Mesothelial cell of epicardium (in vitro differentiated cells): ENCODE results near the gene U2AF2. TPM values are rescaled to one million over a fixed set of nuclear protein-coding genes. Genes with fewer than 3 reads are reported as not detected.

Experiments used
- DNase-seq, 2 experiments: peaks; one replicate each; pipeline ENCODE4 v3.0.0; 2021; ENCODE audit warnings: low spot score in 2 of 2; ENCODE audit not compliant: unreplicated experiment in 2 of 2
- H3K27ac Mint-ChIP-seq: 2 replicates; pipeline ENCODE4 v1.8.0; 2021; ENCODE audit warnings: mixed read lengths
- H3K27me3 Mint-ChIP-seq: 2 replicates; pipeline ENCODE4 v1.8.0; 2021; ENCODE audit warnings: low read depth, mixed read lengths
- H3K36me3 Mint-ChIP-seq: 2 replicates; pipeline ENCODE4 v1.8.0; 2021; ENCODE audit warnings: mixed read lengths
- H3K4me1 Mint-ChIP-seq: 2 replicates; pipeline ENCODE4 v1.8.0; 2021; ENCODE audit warnings: mixed read lengths
- H3K4me3 Mint-ChIP-seq: 2 replicates; pipeline ENCODE4 v1.8.0; 2021; ENCODE audit warnings: mild to moderate bottlenecking, moderate library complexity, mixed read lengths
- H3K9me3 Mint-ChIP-seq: 2 replicates; pipeline ENCODE4 v1.8.0; 2021; ENCODE audit warnings: mixed read lengths
- total RNA-seq: library from RNA; stranded (reverse); gene quantifications from 3 replicates; pipeline ENCODE4 v1.2.1, GENCODE V29; 2021
- TF ChIP-seq, protein P1 (sequence below): fragments of 200-600 bp; sonication (generic); IDR thresholded peaks from one replicate; pipeline ENCODE4 v1.5.0; 2021; ENCODE audit warnings: antibody characterized with exemption; ENCODE audit not compliant: unreplicated experiment

The U2AF2 gene
- total RNA-seq, 1 donor from 2014 or later: 245 TPM

DNA sequence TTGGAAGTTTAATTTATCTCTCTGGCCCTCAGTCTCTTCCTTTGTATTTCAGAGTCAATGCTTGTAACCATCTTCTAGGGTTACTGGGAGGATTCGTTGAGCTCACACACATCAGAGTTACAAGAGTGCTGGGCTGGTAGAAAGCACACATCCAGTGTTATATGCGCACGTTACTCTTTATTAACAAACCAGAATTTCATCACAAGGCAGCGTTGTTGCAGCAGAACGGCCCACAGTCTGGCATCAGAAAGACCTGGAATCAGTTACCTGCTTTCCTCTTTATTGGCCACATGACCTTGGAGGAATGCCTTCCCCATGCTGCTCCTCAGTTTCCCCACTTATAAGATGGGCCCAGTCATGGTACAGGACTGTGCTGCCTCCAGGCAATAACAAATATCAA is 45.5 kb upstream of the U2AF2 start:
- DNase-seq: no peak
- Mint-ChIP-seq H3K4me3 (no peak overlapping the region), H3K9me3 (no peaks in the 10 kb centered on the region), H3K27me3 (no peaks in the 10 kb centered on the region), H3K4me1 (peaks cover 18% of the 10 kb centered on the region), H3K27ac (no peak overlapping the region), H3K36me3 (peaks cover 31% of the 10 kb centered on the region)
- TF ChIP-seq, protein P1, sequence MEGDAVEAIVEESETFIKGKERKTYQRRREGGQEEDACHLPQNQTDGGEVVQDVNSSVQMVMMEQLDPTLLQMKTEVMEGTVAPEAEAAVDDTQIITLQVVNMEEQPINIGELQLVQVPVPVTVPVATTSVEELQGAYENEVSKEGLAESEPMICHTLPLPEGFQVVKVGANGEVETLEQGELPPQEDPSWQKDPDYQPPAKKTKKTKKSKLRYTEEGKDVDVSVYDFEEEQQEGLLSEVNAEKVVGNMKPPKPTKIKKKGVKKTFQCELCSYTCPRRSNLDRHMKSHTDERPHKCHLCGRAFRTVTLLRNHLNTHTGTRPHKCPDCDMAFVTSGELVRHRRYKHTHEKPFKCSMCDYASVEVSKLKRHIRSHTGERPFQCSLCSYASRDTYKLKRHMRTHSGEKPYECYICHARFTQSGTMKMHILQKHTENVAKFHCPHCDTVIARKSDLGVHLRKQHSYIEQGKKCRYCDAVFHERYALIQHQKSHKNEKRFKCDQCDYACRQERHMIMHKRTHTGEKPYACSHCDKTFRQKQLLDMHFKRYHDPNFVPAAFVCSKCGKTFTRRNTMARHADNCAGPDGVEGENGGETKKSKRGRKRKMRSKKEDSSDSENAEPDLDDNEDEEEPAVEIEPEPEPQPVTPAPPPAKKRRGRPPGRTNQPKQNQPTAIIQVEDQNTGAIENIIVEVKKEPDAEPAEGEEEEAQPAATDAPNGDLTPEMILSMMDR: no peak

- Mint-ChIP-seq H3K27me3 (no peaks in the 10 kb centered on the region), H3K27ac (no peak overlapping the region), H3K4me1 (peaks cover 8% of the 10 kb centered on the region), H3K4me3 (no peak overlapping the region), H3K9me3 (no peaks in the 10 kb centered on the region), H3K36me3 (peaks cover 33% of the 10 kb centered on the region)
- TF ChIP-seq, protein P1: no peak
- no peak for DNase-seq
Measured at GRCh38 chr19:55611300-55611982, 43.4 kb upstream of the U2AF2 start.

- TF ChIP-seq, protein P1: no peak
- no peak for DNase-seq
- Mint-ChIP-seq H3K27me3 (no peaks in the 10 kb centered on the region), H3K9me3 (no peaks in the 10 kb centered on the region), H3K4me1 (peaks cover under 1% of the 10 kb centered on the region), H3K36me3 (peaks cover 38% of the 10 kb centered on the region), H3K27ac (peak overlapping the region; percentile 6), H3K4me3 (no peak overlapping the region)
Measured at GRCh38 chr19:55611983-55612645, 42.7 kb upstream of the U2AF2 start.

DNA sequence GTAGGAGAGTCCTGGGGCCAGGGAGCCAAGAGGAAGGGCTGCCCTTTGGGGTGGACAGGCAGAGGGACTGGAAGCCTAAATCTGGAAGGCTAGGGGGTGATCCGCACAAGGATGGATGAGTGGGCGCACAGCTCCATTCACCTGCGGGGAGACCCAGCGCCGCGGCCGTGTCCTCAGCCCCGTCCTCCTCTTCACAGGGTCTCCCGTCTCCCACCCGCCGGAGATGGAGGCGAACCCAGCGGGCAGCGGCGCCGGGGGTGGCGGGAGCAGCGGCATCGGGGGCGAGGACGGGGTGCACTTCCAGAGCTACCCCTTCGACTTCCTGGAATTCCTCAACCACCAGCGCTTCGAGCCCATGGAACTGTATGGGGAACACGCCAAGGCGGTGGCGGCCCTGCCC is 41.4 kb upstream of the U2AF2 start:
- H3K27me3 Mint-ChIP-seq: no peaks in the 10 kb centered on the region
- no peak for DNase-seq

GRCh38 chr19:55613930-55614710 is 40.7 kb upstream of the U2AF2 start:
- H3K9me3 Mint-ChIP-seq: no peaks in the 10 kb centered on the region
- H3K36me3 Mint-ChIP-seq: peaks cover 38% of the 10 kb centered on the region
- no peaks in the 10 kb centered on the region for H3K27me3 Mint-ChIP-seq
- no peak overlapping the region for H3K4me3 Mint-ChIP-seq
- no peak for DNase-seq
- TF ChIP-seq, protein P1: no peak
- H3K4me1 Mint-ChIP-seq: no peaks in the 10 kb centered on the region
- no peak overlapping the region for H3K27ac Mint-ChIP-seq

More for the DNA sequence above, 41.4 kb upstream of the U2AF2 start:
- Mint-ChIP-seq H3K9me3 (no peaks in the 10 kb centered on the region), H3K36me3 (peaks cover 41% of the 10 kb centered on the region), H3K27ac (no peak overlapping the region), H3K4me1 (no peaks in the 10 kb centered on the region), H3K4me3 (no peak overlapping the region)
- TF ChIP-seq, protein P1: no peak
